OCI-LY7 (cell line): Measurements from ENCODE around the gene MAP6. TPM values are rescaled to one million over a fixed set of nuclear protein-coding genes. Genes with fewer than 3 reads are reported as not detected.

Source experiments
- BruUV-seq: library from RNA; stranded (reverse); fragments of 400-500 nt; replicated peaks from 2 replicates; lab custom pipeline; 2021; lab: Mats Ljungman, UMichigan
- CTCF ChIA-PET: fragments of 300-600 bp; sonication (Branson Sonifier 250); formaldehyde crosslinking; loops from one replicate; lab custom pipeline; 2022; ENCODE audit warnings: antibody characterized with exemption; ENCODE audit not compliant: unreplicated experiment; lab: Charles Lee
- POLR2A ChIA-PET: fragments of 300-600 bp; sonication (Branson Sonifier 250); formaldehyde crosslinking; loops from one replicate; lab custom pipeline; 2022; ENCODE audit warnings: antibody characterized with exemption; lab: Charles Lee
- DNase-seq: peaks from one replicate; pipeline ENCODE4 v3.0.0-alpha.2; 2015; ENCODE audit warnings: low spot score
- H2AFZ ChIP-seq: fragments of 200-600 bp; sonication (generic), shearing (Covaris generic); 2 replicates; pipeline ENCODE4 v1.6.1; 2014; ENCODE audit warnings: mild to moderate bottlenecking, antibody characterized with exemption, low read length, moderate library complexity
- H3K27ac ChIP-seq: fragments of 200-600 bp; sonication (generic); 2 replicates; pipeline ENCODE4 v1.5.1; 2014; ENCODE audit warnings: mixed run types, low read depth, mild to moderate bottlenecking, moderate library complexity, low read length, inconsistent platforms; ENCODE audit not compliant: poor library complexity, severe bottlenecking
- H3K36me3 ChIP-seq: fragments of 200-600 bp; sonication (generic); 2 replicates; pipeline ENCODE4 v1.6.1; 2014; ENCODE audit warnings: mild to moderate bottlenecking, antibody characterized with exemption, low read length, moderate library complexity, mixed read lengths; ENCODE audit not compliant: insufficient read depth
- H3K4me1 ChIP-seq: fragments of 200-600 bp; sonication (generic); 2 replicates; pipeline ENCODE4 v1.5.1; 2014; ENCODE audit warnings: mild to moderate bottlenecking, low read length; ENCODE audit not compliant: insufficient read depth, poor library complexity, severe bottlenecking
- H3K4me2 ChIP-seq: fragments of 200-600 bp; sonication (generic); 2 replicates; pipeline ENCODE4 v1.6.1; 2014; ENCODE audit warnings: mild to moderate bottlenecking, low read length
- H3K4me3 ChIP-seq: fragments of 200-600 bp; sonication (generic); 2 replicates; pipeline ENCODE4 v1.5.1; 2014; ENCODE audit warnings: mild to moderate bottlenecking, low read depth, low read length; ENCODE audit not compliant: poor library complexity, severe bottlenecking
- H3K79me2 ChIP-seq: fragments of 200-600 bp; sonication (generic); 2 replicates; pipeline ENCODE4 v1.6.1; 2016; ENCODE audit warnings: low read depth, mild to moderate bottlenecking, low read length, moderate library complexity, mixed read lengths; ENCODE audit not compliant: insufficient read depth
- H3K9me2 ChIP-seq: fragments of 200-600 bp; sonication (generic); 2 replicates; pipeline ENCODE4 v1.6.1; 2016; ENCODE audit warnings: mild to moderate bottlenecking, low read length, mixed read lengths; ENCODE audit not compliant: insufficient read depth
- H3K9me3 ChIP-seq: fragments of 200-600 bp; sonication (generic); 2 replicates; pipeline ENCODE4 v1.6.1; 2014; ENCODE audit warnings: mild to moderate bottlenecking, mixed run types, low read length, mixed read lengths
- H4K20me1 ChIP-seq: fragments of 200-600 bp; sonication (generic); 2 replicates; pipeline ENCODE4 v1.6.1; 2014; ENCODE audit warnings: mild to moderate bottlenecking, antibody characterized with exemption, low read length, moderate library complexity, mixed read lengths; ENCODE audit not compliant: insufficient read depth
- EZH2phosphoT487 ChIP-seq: fragments of 200-600 bp; sonication (generic); IDR thresholded peaks from 2 replicates; pipeline ENCODE4 v1.6.1; 2018; ENCODE audit warnings: low read depth, borderline replicate concordance, mild to moderate bottlenecking, mixed run types, antibody characterized with exemption, low read length, moderate library complexity, mixed read lengths
- intact Hi-C: fragments of 100-400 bp; cut with micrococcal nuclease; formaldehyde crosslinking; loops from one replicate; pipeline ENCODE4 v1.10.0; 2022; ENCODE audit not compliant: unreplicated experiment
- total RNA-seq, 2 experiments: library from RNA; depleted of rRNA in 1 of 2; stranded (reverse); fragments of >200 nt in 1 of 2; shearing (Covaris generic) in 1 of 2; gene quantifications; 2 replicates each; pipeline ENCODE4 v1.2.3, GENCODE V29; 2014 to 2022
- TF ChIP-seq, protein P1 (sequence below): fragments of 200-600 bp; sonication (generic); conservative IDR thresholded peaks from 2 replicates; pipeline ENCODE4 v1.5.1; 2014; ENCODE audit warnings: mild to moderate bottlenecking, antibody characterized with exemption, low read length, moderate library complexity, mixed read lengths

Gene MAP6
- total RNA-seq, 2 experiments from 2014 or later, result not detected

DNA sequence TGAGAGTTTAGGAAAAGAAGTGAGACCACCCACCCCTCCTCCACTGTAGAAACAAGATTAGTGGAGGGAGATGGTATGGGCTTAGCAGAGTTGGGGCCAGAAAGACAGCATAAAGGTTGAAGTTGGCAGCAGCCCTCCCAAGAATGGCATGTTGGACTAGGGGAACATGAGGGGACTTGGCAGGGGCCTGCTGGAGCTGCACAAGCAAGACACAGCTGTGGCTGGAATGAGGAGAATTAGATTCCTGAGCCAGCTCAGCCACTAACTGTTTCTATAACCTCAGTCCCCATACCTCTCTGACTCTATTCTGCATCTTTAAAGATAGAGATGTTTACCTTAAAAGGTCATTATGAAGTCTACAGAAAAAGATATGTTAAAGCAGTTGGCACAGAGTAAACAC lies 13.2 kb downstream of the MAP6 start:
- CTCF ChIA-PET, result no interaction called here
- no TSS peak for BruUV-seq
- Histone ChIP-seq H3K9me2 (no peaks in the 10 kb centered on the region), H2AFZ (no peak overlapping the region), H4K20me1 (no peaks in the 10 kb centered on the region), H3K36me3 (no peaks in the 10 kb centered on the region), H3K4me3 (no peak overlapping the region), H3K9me3 (no peaks in the 10 kb centered on the region), H3K27ac (no peak overlapping the region), H3K4me2 (no peak overlapping the region), H3K79me2 (no peaks in the 10 kb centered on the region), H3K4me1 (no peaks in the 10 kb centered on the region)
- POLR2A ChIA-PET, result no interaction called here
- DNase-seq, result no peak
- intact Hi-C loops, result no loop called here
- no peak for TF ChIP-seq EZH2phosphoT487
- TF ChIP-seq, protein P1, sequence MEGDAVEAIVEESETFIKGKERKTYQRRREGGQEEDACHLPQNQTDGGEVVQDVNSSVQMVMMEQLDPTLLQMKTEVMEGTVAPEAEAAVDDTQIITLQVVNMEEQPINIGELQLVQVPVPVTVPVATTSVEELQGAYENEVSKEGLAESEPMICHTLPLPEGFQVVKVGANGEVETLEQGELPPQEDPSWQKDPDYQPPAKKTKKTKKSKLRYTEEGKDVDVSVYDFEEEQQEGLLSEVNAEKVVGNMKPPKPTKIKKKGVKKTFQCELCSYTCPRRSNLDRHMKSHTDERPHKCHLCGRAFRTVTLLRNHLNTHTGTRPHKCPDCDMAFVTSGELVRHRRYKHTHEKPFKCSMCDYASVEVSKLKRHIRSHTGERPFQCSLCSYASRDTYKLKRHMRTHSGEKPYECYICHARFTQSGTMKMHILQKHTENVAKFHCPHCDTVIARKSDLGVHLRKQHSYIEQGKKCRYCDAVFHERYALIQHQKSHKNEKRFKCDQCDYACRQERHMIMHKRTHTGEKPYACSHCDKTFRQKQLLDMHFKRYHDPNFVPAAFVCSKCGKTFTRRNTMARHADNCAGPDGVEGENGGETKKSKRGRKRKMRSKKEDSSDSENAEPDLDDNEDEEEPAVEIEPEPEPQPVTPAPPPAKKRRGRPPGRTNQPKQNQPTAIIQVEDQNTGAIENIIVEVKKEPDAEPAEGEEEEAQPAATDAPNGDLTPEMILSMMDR, result no peak

DNA sequence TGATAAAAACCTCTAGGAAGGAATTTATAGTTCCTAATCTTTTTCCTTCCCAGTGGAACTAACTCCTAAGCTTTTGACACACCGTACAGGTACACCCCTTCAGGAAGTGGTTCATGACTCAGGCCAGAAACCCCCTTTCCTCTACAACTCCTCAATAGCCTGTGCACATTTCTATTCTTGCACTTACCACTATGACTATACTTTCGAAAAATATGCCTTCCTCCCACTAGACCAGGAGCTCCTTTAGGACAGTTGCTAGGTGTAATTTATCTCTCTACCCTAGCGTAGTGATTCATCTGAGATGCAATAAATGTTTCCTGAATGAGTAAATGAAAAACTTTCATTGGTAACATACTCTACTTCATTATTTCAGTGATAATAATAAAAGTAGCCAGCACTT lies 14.5 kb downstream of the MAP6 start:
- H3K79me2 ChIP-seq, result no peaks in the 10 kb centered on the region
- H3K4me1 ChIP-seq, result no peaks in the 10 kb centered on the region
- TF ChIP-seq, protein P1, result no peak
- TF ChIP-seq EZH2phosphoT487, result no peak
- no peak overlapping the region for H3K27ac ChIP-seq
- H3K4me2 ChIP-seq, result no peak overlapping the region
- no peaks in the 10 kb centered on the region for H3K36me3 ChIP-seq
- POLR2A ChIA-PET, result no interaction called here
- no peaks in the 10 kb centered on the region for H3K9me3 ChIP-seq
- DNase-seq, result no peak
- H4K20me1 ChIP-seq, result no peaks in the 10 kb centered on the region
- H3K4me3 ChIP-seq, result no peak overlapping the region
- no peaks in the 10 kb centered on the region for H3K9me2 ChIP-seq
- intact Hi-C loops, result no loop called here
- no TSS peak for BruUV-seq
- CTCF ChIA-PET, result no interaction called here
- H2AFZ ChIP-seq, result no peak overlapping the region

DNA sequence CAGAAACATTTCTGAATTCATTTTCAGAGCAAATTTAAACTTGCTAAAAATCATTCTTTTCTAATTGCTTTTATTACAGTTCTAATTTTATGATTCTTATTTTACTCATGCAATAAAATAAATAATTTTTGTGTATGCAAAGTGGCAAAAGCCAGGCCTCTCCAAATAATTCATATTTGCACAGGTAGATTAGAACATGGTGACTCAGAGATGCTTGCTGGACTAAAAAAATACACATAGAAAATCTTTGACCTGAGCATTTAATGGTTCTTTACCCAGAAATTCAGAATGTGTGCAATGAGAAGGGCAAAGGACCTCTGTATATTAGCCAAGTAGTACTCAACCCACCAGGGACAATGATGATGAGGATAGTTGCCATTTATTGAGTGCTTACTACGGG lies 15.3 kb downstream of the MAP6 start:
- CTCF ChIA-PET, result no interaction called here
- POLR2A ChIA-PET, result no interaction called here

More for the DNA sequence above, 15.3 kb downstream of the MAP6 start:
- TF ChIP-seq EZH2phosphoT487, result no peak
- TF ChIP-seq, protein P1, result no peak
- intact Hi-C loops, result no loop called here
- Histone ChIP-seq H3K4me3 (no peak overlapping the region), H3K27ac (no peak overlapping the region), H3K4me1 (no peaks in the 10 kb centered on the region), H3K36me3 (no peaks in the 10 kb centered on the region), H3K4me2 (no peak overlapping the region), H2AFZ (no peak overlapping the region), H3K79me2 (no peaks in the 10 kb centered on the region), H3K9me3 (no peaks in the 10 kb centered on the region), H3K9me2 (no peaks in the 10 kb centered on the region), H4K20me1 (no peaks in the 10 kb centered on the region)
- DNase-seq, result no peak
- no TSS peak for BruUV-seq
